NCI-H82 treated with DMSO at 0.1 percent for 48 hours (cell line): Measurements from ENCODE around the gene PCDH9.

Source experiments
- DNase-seq: peaks from one replicate; lab custom pipeline; 2025; ENCODE audit not compliant: unreplicated experiment; lab: John Stamatoyannopoulos, UW

The PCDH9 gene

GRCh38 chr13:66424422-66424821 is 805.7 kb downstream of the PCDH9 start:
- DNase-seq, result no peak

- DNase-seq, result no peak
Observed at GRCh38 chr13:66415444-66415843, 814.7 kb downstream of the PCDH9 start.

GRCh38 chr13:66414066-66414800 is 815.9 kb downstream of the PCDH9 start:
- DNase-seq, result no peak

GRCh38 chr13:66410314-66410713 is 819.8 kb downstream of the PCDH9 start:
- DNase-seq, result no peak

- no peak for DNase-seq
Observed at GRCh38 chr13:66409542-66409941, 820.6 kb downstream of the PCDH9 start.

- no peak for DNase-seq
Observed at GRCh38 chr13:66407128-66407527, 823.0 kb downstream of the PCDH9 start.

GRCh38 chr13:66405908-66406802 is 824.0 kb downstream of the PCDH9 start:
- no peak for DNase-seq

- no peak for DNase-seq
Observed at GRCh38 chr13:66402546-66402945, 827.6 kb downstream of the PCDH9 start.

GRCh38 chr13:66402066-66402465 is 828.1 kb downstream of the PCDH9 start:
- no peak for DNase-seq

- no peak for DNase-seq
Observed at GRCh38 chr13:66400292-66400691, 829.8 kb downstream of the PCDH9 start.

GRCh38 chr13:66399873-66400272 is 830.3 kb downstream of the PCDH9 start:
- DNase-seq, result no peak

- DNase-seq, result no peak
Observed at GRCh38 chr13:66397133-66397532, 833.0 kb downstream of the PCDH9 start.

- no peak for DNase-seq
Observed at GRCh38 chr13:66391322-66391721, 838.8 kb downstream of the PCDH9 start.

- no peak for DNase-seq
Observed at GRCh38 chr13:66378894-66379293, 851.2 kb downstream of the PCDH9 start.

GRCh38 chr13:66377569-66377968 is 852.6 kb downstream of the PCDH9 start:
- DNase-seq, result no peak

GRCh38 chr13:66375756-66376155 is 854.4 kb downstream of the PCDH9 start:
- DNase-seq, result no peak

- DNase-seq, result no peak
Observed at GRCh38 chr13:66369666-66370065, 860.5 kb downstream of the PCDH9 start.

GRCh38 chr13:66367356-66367755 is 862.8 kb downstream of the PCDH9 start:
- no peak for DNase-seq

GRCh38 chr13:66365101-66365500 is 865.0 kb downstream of the PCDH9 start:
- DNase-seq, result no peak

- no peak for DNase-seq
Observed at GRCh38 chr13:66364346-66364745, 865.8 kb downstream of the PCDH9 start.

- no peak for DNase-seq
Observed at GRCh38 chr13:66362485-66362884, 867.7 kb downstream of the PCDH9 start.

GRCh38 chr13:66359910-66360552 is 870.1 kb downstream of the PCDH9 start:
- DNase-seq, result no peak
